ENCODE results near the gene PHLPP1.

GRCh38 chr18:62811674-62812073, 96.3 kb downstream of the PHLPP1 start:
- TF ChIP-seq CTCF (conservative IDR thresholded peaks at IDR 0.05; ENCODE audit: low read depth, low read length), result no peak
- no peak for TF ChIP-seq MXI1 (IDR thresholded peaks at IDR 0.05; ENCODE audit: borderline replicate concordance, low read depth, low read length)
- no peak for TF ChIP-seq CHD1 (IDR thresholded peaks at IDR 0.05; ENCODE audit: low read depth, low read length)

All from IMR-90 (cell line).